Activated naive CD4-positive, alpha-beta T cell treated with anti-CD3 and anti-CD28 coated beads, Interleukin-2, amount 10 ng/mL, durations not matched to agents 7 days and 5 days (primary cell): ENCODE results near the gene ARFGAP1.
A peak's percentile ranks its signal among the peaks of the same experiment; 100 is the strongest.
"Not testable (repeated sequence)": the region's sequence is repeated elsewhere in the genome, so short reads cannot be mapped to it uniquely, and the experiment has no call there.

ENCODE experiments used
- CTCF ChIA-PET: fragments of 350-600 bp; sonication (Branson Sonifier 250); formaldehyde crosslinking; loops from one replicate; lab custom pipeline; 2021; ENCODE audit warnings: antibody characterized with exemption; lab: Charles Lee
- DNase-seq: peaks from one replicate; pipeline ENCODE4 v3.0.0-alpha.2; 2020
- H3K27ac Mint-ChIP-seq: one replicate; pipeline ENCODE4 v1.8.0; 2021; ENCODE audit warnings: mild to moderate bottlenecking, moderate library complexity, mixed read lengths
- H3K27me3 Mint-ChIP-seq: one replicate; pipeline ENCODE4 v1.8.0; 2021; ENCODE audit warnings: mild to moderate bottlenecking, mixed read lengths
- H3K36me3 Mint-ChIP-seq: one replicate; pipeline ENCODE4 v1.8.0; 2021; ENCODE audit warnings: mixed read lengths
- H3K4me1 Mint-ChIP-seq: one replicate; pipeline ENCODE4 v1.8.0; 2021; ENCODE audit warnings: mixed read lengths
- H3K4me3 Mint-ChIP-seq: one replicate; pipeline ENCODE4 v1.8.0; 2021; ENCODE audit warnings: mild to moderate bottlenecking, moderate library complexity, mixed read lengths
- H3K9me3 Mint-ChIP-seq: one replicate; pipeline ENCODE4 v1.8.0; 2021; ENCODE audit warnings: mixed read lengths

Gene ARFGAP1

GRCh38 chr20:63303095-63303666 lies 30.6 kb downstream of the ARFGAP1 start:
- Mint-ChIP-seq H3K27ac (no peak overlapping the region), H3K27me3 (peaks cover 11% of the 10 kb centered on the region), H3K36me3 (no peaks in the 10 kb centered on the region), H3K9me3 (no peaks in the 10 kb centered on the region), H3K4me3 (no peak overlapping the region), H3K4me1 (no peaks in the 10 kb centered on the region)
- no peak for DNase-seq
- CTCF ChIA-PET = no interaction called here

GRCh38 chr20:63305393-63305792 lies 32.8 kb downstream of the ARFGAP1 start:
- no peak for DNase-seq
- CTCF ChIA-PET = no interaction called here
- H3K9me3 Mint-ChIP-seq = no peaks in the 10 kb centered on the region

GRCh38 chr20:63305933-63306672 lies 33.5 kb downstream of the ARFGAP1 start:
- H3K9me3 Mint-ChIP-seq, H3K4me1 Mint-ChIP-seq, H3K27me3 Mint-ChIP-seq, CTCF ChIA-PET, H3K27ac Mint-ChIP-seq, H3K36me3 Mint-ChIP-seq, H3K4me3 Mint-ChIP-seq, DNase-seq: not testable (repeated sequence)

More at GRCh38 chr20:63305393-63305792, 32.8 kb downstream of the ARFGAP1 start:
- Mint-ChIP-seq H3K4me1 (no peaks in the 10 kb centered on the region), H3K4me3 (no peak overlapping the region), H3K27me3 (no peaks in the 10 kb centered on the region), H3K27ac (no peak overlapping the region), H3K36me3 (no peaks in the 10 kb centered on the region)

GRCh38 chr20:63306673-63307537 lies 34.3 kb downstream of the ARFGAP1 start:
- CTCF ChIA-PET = interaction anchor here (2.1 kb wide), 1 partner anchor 10 kb away, joined by 4 read pairs; no protein-coding TSS in a partner anchor
- no peak overlapping the region for H3K4me3 Mint-ChIP-seq
- no peaks in the 10 kb centered on the region for H3K9me3 Mint-ChIP-seq
- no peak overlapping the region for H3K27ac Mint-ChIP-seq
- no peaks in the 10 kb centered on the region for H3K27me3 Mint-ChIP-seq
- H3K4me1 Mint-ChIP-seq = no peaks in the 10 kb centered on the region
- DNase-seq = no peak
- no peaks in the 10 kb centered on the region for H3K36me3 Mint-ChIP-seq

- Mint-ChIP-seq H3K4me1 (no peaks in the 10 kb centered on the region), H3K36me3 (no peaks in the 10 kb centered on the region)
Measured at GRCh38 chr20:63307538-63308217, 35.1 kb downstream of the ARFGAP1 start.

GRCh38 chr20:63308218-63308911 lies 35.8 kb downstream of the ARFGAP1 start:
- H3K27ac Mint-ChIP-seq = no peak overlapping the region
- no peak overlapping the region for H3K4me3 Mint-ChIP-seq
- CTCF ChIA-PET = interaction anchor here (1.5 to 3.9 kb wide), 4 partner anchors 9 to 73 kb away, joined by 4 to 34 read pairs (median 4); no protein-coding TSS in a partner anchor
- DNase-seq = no peak
- no peaks in the 10 kb centered on the region for H3K4me1 Mint-ChIP-seq
- H3K36me3 Mint-ChIP-seq = no peaks in the 10 kb centered on the region
- H3K9me3 Mint-ChIP-seq = no peaks in the 10 kb centered on the region
- H3K27me3 Mint-ChIP-seq = no peaks in the 10 kb centered on the region

More at GRCh38 chr20:63307538-63308217, 35.1 kb downstream of the ARFGAP1 start:
- Mint-ChIP-seq H3K9me3 (no peaks in the 10 kb centered on the region), H3K4me3 (no peak overlapping the region), H3K27ac (no peak overlapping the region), H3K27me3 (no peaks in the 10 kb centered on the region)
- no peak for DNase-seq
- CTCF ChIA-PET = interaction anchor here (2.1 to 3.9 kb wide), 2 partner anchors 9 to 74 kb away, joined by 4 to 34 read pairs; no protein-coding TSS in a partner anchor

GRCh38 chr20:63309261-63310071 lies 36.9 kb downstream of the ARFGAP1 start:
- no peaks in the 10 kb centered on the region for H3K9me3 Mint-ChIP-seq
- peak; percentile 52 for DNase-seq
- no peaks in the 10 kb centered on the region for H3K36me3 Mint-ChIP-seq
- H3K4me3 Mint-ChIP-seq = no peak overlapping the region
- H3K27me3 Mint-ChIP-seq = no peaks in the 10 kb centered on the region
- CTCF ChIA-PET = interaction anchor here (1.1 to 3.9 kb wide), 6 partner anchors 9 to 72 kb away, joined by 3 to 34 read pairs (median 5); no protein-coding TSS in a partner anchor
- no peak overlapping the region for H3K27ac Mint-ChIP-seq
- no peaks in the 10 kb centered on the region for H3K4me1 Mint-ChIP-seq

- Mint-ChIP-seq H3K4me1 (no peaks in the 10 kb centered on the region), H3K4me3 (no peak overlapping the region)
- no peak for DNase-seq
Measured at GRCh38 chr20:63310265-63310991, 37.8 kb downstream of the ARFGAP1 start.

GRCh38 chr20:63311186-63311832 lies 38.7 kb downstream of the ARFGAP1 start:
- Mint-ChIP-seq H3K4me1 (no peaks in the 10 kb centered on the region), H3K27me3 (no peaks in the 10 kb centered on the region), H3K27ac (no peak overlapping the region), H3K4me3 (no peak overlapping the region), H3K36me3 (no peaks in the 10 kb centered on the region), H3K9me3 (no peaks in the 10 kb centered on the region)
- CTCF ChIA-PET = interaction anchor here (1.0 to 3.9 kb wide), 2 partner anchors 71 to 88 kb away, joined by 4 to 34 read pairs; no protein-coding TSS in a partner anchor
- no peak for DNase-seq

More at GRCh38 chr20:63310265-63310991, 37.8 kb downstream of the ARFGAP1 start:
- Mint-ChIP-seq H3K27me3 (no peaks in the 10 kb centered on the region), H3K27ac (no peak overlapping the region), H3K9me3 (no peaks in the 10 kb centered on the region), H3K36me3 (no peaks in the 10 kb centered on the region)
- CTCF ChIA-PET = interaction anchor here (1.0 to 3.9 kb wide), 5 partner anchors 8 to 87 kb away, joined by 3 to 34 read pairs (median 5); no protein-coding TSS in a partner anchor

- no peak for DNase-seq
- Mint-ChIP-seq H3K4me1 (no peaks in the 10 kb centered on the region), H3K27ac (no peak overlapping the region), H3K9me3 (no peaks in the 10 kb centered on the region), H3K4me3 (no peak overlapping the region), H3K36me3 (no peaks in the 10 kb centered on the region), H3K27me3 (no peaks in the 10 kb centered on the region)
- CTCF ChIA-PET = no interaction called here
Measured at GRCh38 chr20:63311833-63312243, 39.2 kb downstream of the ARFGAP1 start.

- Mint-ChIP-seq H3K27me3 (no peaks in the 10 kb centered on the region), H3K4me3 (no peak overlapping the region), H3K9me3 (no peaks in the 10 kb centered on the region), H3K36me3 (no peaks in the 10 kb centered on the region), H3K27ac (no peak overlapping the region), H3K4me1 (no peaks in the 10 kb centered on the region)
- DNase-seq = no peak
- CTCF ChIA-PET = no interaction called here
Measured at GRCh38 chr20:63312273-63312672, 39.7 kb downstream of the ARFGAP1 start.
